ENCODE measurements around the gene LAMP1. TPM values are rescaled to one million over a fixed set of nuclear protein-coding genes. Genes with fewer than 3 reads are reported as not detected.
"Not testable (repeated sequence)": the region's sequence is repeated elsewhere in the genome, so short reads cannot be mapped to it uniquely, and the experiment has no call there.

Gene LAMP1
- total RNA-seq, 1 experiment from 2014 or later, result 110 TPM

DNA sequence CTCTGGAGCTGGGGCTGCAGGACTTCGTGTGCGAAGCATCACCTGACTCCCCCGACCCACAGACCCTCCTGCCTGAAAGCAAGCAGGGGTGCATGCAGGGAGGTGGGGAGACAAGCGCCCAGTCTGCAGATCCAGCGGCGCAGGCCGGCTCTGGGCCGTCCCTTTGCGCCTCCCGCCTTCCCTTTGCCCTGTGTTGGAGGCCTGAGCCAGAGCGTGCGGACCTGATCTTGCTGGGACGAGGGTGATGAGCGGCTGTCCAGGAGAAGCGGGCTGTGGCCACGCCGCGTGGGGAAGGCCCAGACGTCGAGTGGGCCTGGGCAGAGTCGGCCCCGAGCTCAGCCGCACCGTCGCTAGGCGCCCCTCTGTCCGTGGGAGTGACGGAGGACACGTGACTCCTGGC is 72.2 kb downstream of the LAMP1 start:
- TF ChIP-seq, protein P1, sequence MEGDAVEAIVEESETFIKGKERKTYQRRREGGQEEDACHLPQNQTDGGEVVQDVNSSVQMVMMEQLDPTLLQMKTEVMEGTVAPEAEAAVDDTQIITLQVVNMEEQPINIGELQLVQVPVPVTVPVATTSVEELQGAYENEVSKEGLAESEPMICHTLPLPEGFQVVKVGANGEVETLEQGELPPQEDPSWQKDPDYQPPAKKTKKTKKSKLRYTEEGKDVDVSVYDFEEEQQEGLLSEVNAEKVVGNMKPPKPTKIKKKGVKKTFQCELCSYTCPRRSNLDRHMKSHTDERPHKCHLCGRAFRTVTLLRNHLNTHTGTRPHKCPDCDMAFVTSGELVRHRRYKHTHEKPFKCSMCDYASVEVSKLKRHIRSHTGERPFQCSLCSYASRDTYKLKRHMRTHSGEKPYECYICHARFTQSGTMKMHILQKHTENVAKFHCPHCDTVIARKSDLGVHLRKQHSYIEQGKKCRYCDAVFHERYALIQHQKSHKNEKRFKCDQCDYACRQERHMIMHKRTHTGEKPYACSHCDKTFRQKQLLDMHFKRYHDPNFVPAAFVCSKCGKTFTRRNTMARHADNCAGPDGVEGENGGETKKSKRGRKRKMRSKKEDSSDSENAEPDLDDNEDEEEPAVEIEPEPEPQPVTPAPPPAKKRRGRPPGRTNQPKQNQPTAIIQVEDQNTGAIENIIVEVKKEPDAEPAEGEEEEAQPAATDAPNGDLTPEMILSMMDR (conservative IDR thresholded peaks at IDR 0.05; ENCODE audit: low read depth, low read length), result no peak
- TF ChIP-seq EZH2 (IDR thresholded peaks at IDR 0.05; ENCODE audit: low read length, unreplicated experiment) (no peak), EZH2phosphoT487 (IDR thresholded peaks at IDR 0.05; ENCODE audit: borderline replicate concordance, low read length) (no peak)
- H3K4me1 ChIP-seq (ENCODE audit: insufficient read depth, low read length), result no peaks in the 10 kb centered on the region
- H3K36me3 ChIP-seq (ENCODE audit: low read depth, low read length), result no peaks in the 10 kb centered on the region
- no peaks in the 10 kb centered on the region for H3K27me3 ChIP-seq (ENCODE audit: low read length)
- ATAC-seq (no peak), DNase-seq (no peak)
- H3K9me3 ChIP-seq (ENCODE audit: low read length), result no peaks in the 10 kb centered on the region
- POLR2A ChIA-PET (ENCODE audit: unreplicated experiment), result no interaction called here
- no peak overlapping the region for H2AFZ ChIP-seq (ENCODE audit: low read length)
- intact Hi-C loops (cut with micrococcal nuclease), result no loop called here
- no peaks in the 10 kb centered on the region for H3K9me2 ChIP-seq (replicated peaks; ENCODE audit: low read length)
- no peak overlapping the region for H3K4me2 ChIP-seq (ENCODE audit: low read length)
- H3F3A ChIP-seq (ENCODE audit: low read length, unreplicated experiment), result no peaks in the 10 kb centered on the region
- CTCF ChIA-PET, result no interaction called here
- BruUV-seq (replicated peaks), result no TSS peak
- no peak overlapping the region for H3K9ac ChIP-seq (ENCODE audit: low read length)
- H4K20me1 ChIP-seq (ENCODE audit: low read length), result no peaks in the 10 kb centered on the region
- no peaks in the 10 kb centered on the region for H3K79me2 ChIP-seq (ENCODE audit: low read length)
- no peak overlapping the region for H3K4me3 ChIP-seq (ENCODE audit: low read length)
- no peak overlapping the region for H3K27ac ChIP-seq (ENCODE audit: low read length)

DNA sequence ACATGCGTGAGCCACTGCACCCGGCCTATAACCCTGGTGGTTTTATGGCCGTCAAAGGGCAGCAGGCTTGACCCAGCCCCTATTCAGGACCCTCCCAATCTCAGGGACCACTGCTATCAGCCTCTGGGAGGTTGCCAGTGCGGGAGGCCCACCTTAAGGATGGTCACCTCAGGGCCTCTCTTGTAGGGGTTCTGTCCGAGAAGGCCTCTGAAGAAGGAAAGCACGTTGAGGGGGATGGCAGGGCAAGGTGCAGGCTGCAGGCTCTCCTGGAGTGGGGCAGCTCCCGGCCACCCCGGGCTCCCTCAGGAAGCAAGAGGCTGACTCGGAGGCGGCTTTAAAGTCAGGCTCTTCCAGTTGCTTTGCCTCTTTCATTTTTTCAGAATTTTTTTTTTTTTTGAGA is 72.8 kb downstream of the LAMP1 start:
- Histone ChIP-seq H4K20me1 (ENCODE audit: low read length) (no peaks in the 10 kb centered on the region), H3K4me2 (ENCODE audit: low read length) (no peak overlapping the region), H3F3A (ENCODE audit: low read length, unreplicated experiment) (no peaks in the 10 kb centered on the region), H3K27me3 (ENCODE audit: low read length) (no peaks in the 10 kb centered on the region), H3K9me3 (ENCODE audit: low read length) (no peaks in the 10 kb centered on the region), H3K27ac (ENCODE audit: low read length) (no peak overlapping the region), H3K9ac (ENCODE audit: low read length) (no peak overlapping the region), H3K79me2 (ENCODE audit: low read length) (no peaks in the 10 kb centered on the region), H3K9me2 (replicated peaks; ENCODE audit: low read length) (no peaks in the 10 kb centered on the region), H3K4me3 (ENCODE audit: low read length) (no peak overlapping the region), H2AFZ (ENCODE audit: low read length) (no peak overlapping the region), H3K4me1 (ENCODE audit: insufficient read depth, low read length) (no peaks in the 10 kb centered on the region), H3K36me3 (ENCODE audit: low read depth, low read length) (no peaks in the 10 kb centered on the region)
- TF ChIP-seq, protein P1 (conservative IDR thresholded peaks at IDR 0.05; ENCODE audit: low read depth, low read length), result no peak
- TF ChIP-seq EZH2phosphoT487 (IDR thresholded peaks at IDR 0.05; ENCODE audit: borderline replicate concordance, low read length) (no peak), EZH2 (IDR thresholded peaks at IDR 0.05; ENCODE audit: low read length, unreplicated experiment) (no peak)
- POLR2A ChIA-PET (ENCODE audit: unreplicated experiment), result no interaction called here
- intact Hi-C loops (cut with micrococcal nuclease), result no loop called here
- ATAC-seq, result no peak
- BruUV-seq (replicated peaks), result no TSS peak
- CTCF ChIA-PET, result no interaction called here
- DNase-seq, result no peak

DNA sequence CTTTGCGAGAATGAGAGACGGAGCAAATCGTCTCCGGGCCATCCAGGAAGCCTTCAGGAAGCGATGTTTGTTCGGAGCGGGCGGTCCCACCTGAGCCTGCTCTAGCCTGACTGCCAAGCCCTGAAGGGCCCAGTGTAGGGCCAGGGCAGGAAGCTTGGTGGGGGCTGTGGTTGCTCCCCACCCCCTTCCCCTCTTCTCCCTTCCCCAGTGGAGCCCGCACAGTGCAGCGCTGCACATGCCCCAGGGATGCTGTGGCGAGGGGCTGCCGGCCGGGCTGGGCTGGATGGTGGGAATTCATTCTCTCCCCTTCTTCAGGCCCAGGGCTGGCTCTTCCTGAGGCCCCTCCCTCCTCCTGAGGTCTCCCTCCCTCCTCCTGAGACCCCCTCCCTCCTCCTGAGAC is 74.0 kb downstream of the LAMP1 start:
- no peaks in the 10 kb centered on the region for H3K79me2 ChIP-seq (ENCODE audit: low read length)
- no peaks in the 10 kb centered on the region for H3K9me3 ChIP-seq (ENCODE audit: low read length)
- no peak overlapping the region for H3K27ac ChIP-seq (ENCODE audit: low read length)
- no peaks in the 10 kb centered on the region for H3K4me1 ChIP-seq (ENCODE audit: insufficient read depth, low read length)
- TF ChIP-seq, protein P1 (conservative IDR thresholded peaks at IDR 0.05; ENCODE audit: low read depth, low read length), result no peak
- TF ChIP-seq EZH2 (IDR thresholded peaks at IDR 0.05; ENCODE audit: low read length, unreplicated experiment), result no peak
- TF ChIP-seq EZH2phosphoT487 (IDR thresholded peaks at IDR 0.05; ENCODE audit: borderline replicate concordance, low read length), result no peak
- ChIA-PET CTCF (no interaction called here), POLR2A (ENCODE audit: unreplicated experiment) (no interaction called here)
- H3K4me3 ChIP-seq (ENCODE audit: low read length), result no peak overlapping the region
- no peaks in the 10 kb centered on the region for H4K20me1 ChIP-seq (ENCODE audit: low read length)
- intact Hi-C loops (cut with micrococcal nuclease), result no loop called here
- no peaks in the 10 kb centered on the region for H3K36me3 ChIP-seq (ENCODE audit: low read depth, low read length)
- no peak overlapping the region for H2AFZ ChIP-seq (ENCODE audit: low read length)
- ATAC-seq (no peak), DNase-seq (no peak)
- no TSS peak for BruUV-seq (replicated peaks)
- H3K4me2 ChIP-seq (ENCODE audit: low read length), result no peak overlapping the region
- no peaks in the 10 kb centered on the region for H3F3A ChIP-seq (ENCODE audit: low read length, unreplicated experiment)
- H3K9ac ChIP-seq (ENCODE audit: low read length), result no peak overlapping the region
- H3K27me3 ChIP-seq (ENCODE audit: low read length), result no peaks in the 10 kb centered on the region
- H3K9me2 ChIP-seq (replicated peaks; ENCODE audit: low read length), result no peaks in the 10 kb centered on the region

DNA sequence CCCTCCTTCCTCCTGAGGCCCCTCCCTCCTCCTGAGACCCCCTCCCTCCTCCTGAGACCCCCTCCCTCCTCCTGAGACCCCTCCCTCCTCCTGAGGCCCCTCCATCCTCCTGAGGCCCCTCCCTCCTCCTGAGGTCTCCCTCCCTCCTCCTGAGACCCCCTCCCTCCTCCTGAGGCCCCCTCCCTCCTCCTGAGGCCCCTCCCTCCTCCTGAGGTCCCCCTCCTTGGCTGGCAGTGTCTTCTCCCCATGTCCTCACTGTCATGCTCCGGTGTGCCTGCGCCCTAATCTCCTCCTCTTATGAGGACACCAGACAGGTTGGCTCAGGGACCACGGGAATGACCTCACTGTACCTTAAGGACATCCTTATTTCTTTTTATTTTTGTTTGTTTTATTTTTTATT is 74.7 kb downstream of the LAMP1 start:
- DNase-seq; H3K4me1 ChIP-seq (ENCODE audit: insufficient read depth, low read length); H3K9me2 ChIP-seq (replicated peaks; ENCODE audit: low read length); H3K36me3 ChIP-seq (ENCODE audit: low read depth, low read length); H3K79me2 ChIP-seq (ENCODE audit: low read length); H3F3A ChIP-seq (ENCODE audit: low read length, unreplicated experiment); H3K27ac ChIP-seq (ENCODE audit: low read length); intact Hi-C loops (cut with micrococcal nuclease); H4K20me1 ChIP-seq (ENCODE audit: low read length); H3K4me2 ChIP-seq (ENCODE audit: low read length); POLR2A ChIA-PET (ENCODE audit: unreplicated experiment); ATAC-seq; H2AFZ ChIP-seq (ENCODE audit: low read length); H3K9me3 ChIP-seq (ENCODE audit: low read length); H3K4me3 ChIP-seq (ENCODE audit: low read length); H3K9ac ChIP-seq (ENCODE audit: low read length); H3K27me3 ChIP-seq (ENCODE audit: low read length); CTCF ChIA-PET; BruUV-seq (replicated peaks): not testable (repeated sequence)

Data from PC-3 (cell line).